ENCODE data around the gene THUMPD2.

Gene THUMPD2

GRCh38 chr2:39778775-39779340 is at the start of gene THUMPD2:
Gene THUMPD2, minus strand, starts transcription at chr2:39779258. Its CDS starts 19 bp downstream, at chr2:39779239.
- H3K9me3 ChIP-seq (ENCODE audit: insufficient read depth, low read depth, low read length), result no peaks in the 10 kb centered on the region
- H3K9me2 ChIP-seq (replicated peaks; ENCODE audit: low read depth, low read length), result no peaks in the 10 kb centered on the region
- H3K4me3 ChIP-seq (ENCODE audit: low read length, poor library complexity, severe bottlenecking), result peak within 1 kb of the TSS; percentile 79
- H3K4me2 ChIP-seq (ENCODE audit: low read depth, low read length, poor library complexity, severe bottlenecking), result peak within 1 kb of the TSS; percentile 86
- H3K4me1 ChIP-seq (ENCODE audit: insufficient read depth, low read length, poor library complexity, severe bottlenecking), result peaks cover 79% of the 10 kb centered on the region
- peaks cover 7% of the 10 kb centered on the region; the same call in 1 of the 2 replicates for H3F3A ChIP-seq (ENCODE audit: low read depth)
- TF ChIP-seq EZH2phosphoT487 (IDR thresholded peaks at IDR 0.05; ENCODE audit: borderline replicate concordance), result no peak
- TF ChIP-seq CTCF (conservative IDR thresholded peaks at IDR 0.05; ENCODE audit: low read length), result no peak
- H3K27me3 ChIP-seq (ENCODE audit: insufficient read depth, low read length, poor library complexity, severe bottlenecking), result no peaks in the 10 kb centered on the region
- H2AFZ ChIP-seq (ENCODE audit: low read length), result peak within 1 kb of the TSS; percentile 88
- H3K36me3 ChIP-seq (ENCODE audit: insufficient read depth, low read length), result no peaks in the 10 kb centered on the region
- peak within 1 kb of the TSS; percentile 84 for H3K9ac ChIP-seq (ENCODE audit: low read depth, low read length, poor library complexity, severe bottlenecking)
- peaks cover 52% of the 10 kb centered on the region for H3K79me2 ChIP-seq (ENCODE audit: insufficient read depth, low read length)
- peaks cover 32% of the 10 kb centered on the region for H4K20me1 ChIP-seq (ENCODE audit: insufficient read depth, low read length, poor library complexity, severe bottlenecking)

- no peaks in the 10 kb centered on the region for H3F3A ChIP-seq (ENCODE audit: low read depth)
- no peaks in the 10 kb centered on the region for H3K27me3 ChIP-seq (ENCODE audit: insufficient read depth, low read length, poor library complexity, severe bottlenecking)
- H3K4me3 ChIP-seq (ENCODE audit: low read length, poor library complexity, severe bottlenecking), result no peak overlapping the region
- no peaks in the 10 kb centered on the region for H3K4me1 ChIP-seq (ENCODE audit: insufficient read depth, low read length, poor library complexity, severe bottlenecking)
- no peak overlapping the region for H3K4me2 ChIP-seq (ENCODE audit: low read depth, low read length, poor library complexity, severe bottlenecking)
- no peaks in the 10 kb centered on the region for H3K9me2 ChIP-seq (replicated peaks; ENCODE audit: low read depth, low read length)
- no peaks in the 10 kb centered on the region for H4K20me1 ChIP-seq (ENCODE audit: insufficient read depth, low read length, poor library complexity, severe bottlenecking)
- no peak for TF ChIP-seq EZH2phosphoT487 (IDR thresholded peaks at IDR 0.05; ENCODE audit: borderline replicate concordance)
- no peak for TF ChIP-seq CTCF (conservative IDR thresholded peaks at IDR 0.05; ENCODE audit: low read length)
- H3K9me3 ChIP-seq (ENCODE audit: insufficient read depth, low read depth, low read length), result no peaks in the 10 kb centered on the region
- H3K36me3 ChIP-seq (ENCODE audit: insufficient read depth, low read length), result no peaks in the 10 kb centered on the region
- no peak overlapping the region for H2AFZ ChIP-seq (ENCODE audit: low read length)
- H3K79me2 ChIP-seq (ENCODE audit: insufficient read depth, low read length), result no peaks in the 10 kb centered on the region
- no peak overlapping the region for H3K9ac ChIP-seq (ENCODE audit: low read depth, low read length, poor library complexity, severe bottlenecking)
Observed at GRCh38 chr2:39821871-39822270, 42.8 kb upstream of the THUMPD2 start.

- no peaks in the 10 kb centered on the region for H3K36me3 ChIP-seq (ENCODE audit: insufficient read depth, low read length)
- H4K20me1 ChIP-seq (ENCODE audit: insufficient read depth, low read length, poor library complexity, severe bottlenecking), result no peaks in the 10 kb centered on the region
- H3K9me2 ChIP-seq (replicated peaks; ENCODE audit: low read depth, low read length), result no peaks in the 10 kb centered on the region
- H3K9me3 ChIP-seq (ENCODE audit: insufficient read depth, low read depth, low read length), result no peaks in the 10 kb centered on the region
- H3K79me2 ChIP-seq (ENCODE audit: insufficient read depth, low read length), result no peaks in the 10 kb centered on the region
- H2AFZ ChIP-seq (ENCODE audit: low read length), result no peak overlapping the region
- TF ChIP-seq EZH2phosphoT487 (IDR thresholded peaks at IDR 0.05; ENCODE audit: borderline replicate concordance), result no peak
- TF ChIP-seq CTCF (conservative IDR thresholded peaks at IDR 0.05; ENCODE audit: low read length), result no peak
- H3K27me3 ChIP-seq (ENCODE audit: insufficient read depth, low read length, poor library complexity, severe bottlenecking), result no peaks in the 10 kb centered on the region
- H3F3A ChIP-seq (ENCODE audit: low read depth), result no peaks in the 10 kb centered on the region
- H3K9ac ChIP-seq (ENCODE audit: low read depth, low read length, poor library complexity, severe bottlenecking), result no peak overlapping the region
- H3K4me2 ChIP-seq (ENCODE audit: low read depth, low read length, poor library complexity, severe bottlenecking), result no peak overlapping the region
- H3K4me3 ChIP-seq (ENCODE audit: low read length, poor library complexity, severe bottlenecking), result no peak overlapping the region
- H3K4me1 ChIP-seq (ENCODE audit: insufficient read depth, low read length, poor library complexity, severe bottlenecking), result no peaks in the 10 kb centered on the region
Observed at GRCh38 chr2:39816845-39817244, 37.8 kb upstream of the THUMPD2 start.
